Neural progenitor cell (in vitro differentiated cells): ENCODE measurements around the gene BMPR1A.

Experiments used
- EZH2 ChIP-seq: fragments of 200-600 bp; sonication (generic); IDR thresholded peaks from 2 replicates; pipeline ENCODE4 v1.6.1; 2017; ENCODE audit warnings: antibody characterized with exemption, mild to moderate bottlenecking, moderate library complexity
- EZH2phosphoT487 ChIP-seq: fragments of 200-600 bp; sonication (generic); IDR thresholded peaks from 2 replicates; pipeline ENCODE4 v1.6.1; 2017; ENCODE audit warnings: antibody characterized with exemption
- TF ChIP-seq, protein P1 (sequence below): fragments of 200-600 bp; sonication (generic); IDR thresholded peaks from 2 replicates; pipeline ENCODE4 v1.5.1; 2017; ENCODE audit warnings: antibody characterized with exemption, mild to moderate bottlenecking

DNA sequence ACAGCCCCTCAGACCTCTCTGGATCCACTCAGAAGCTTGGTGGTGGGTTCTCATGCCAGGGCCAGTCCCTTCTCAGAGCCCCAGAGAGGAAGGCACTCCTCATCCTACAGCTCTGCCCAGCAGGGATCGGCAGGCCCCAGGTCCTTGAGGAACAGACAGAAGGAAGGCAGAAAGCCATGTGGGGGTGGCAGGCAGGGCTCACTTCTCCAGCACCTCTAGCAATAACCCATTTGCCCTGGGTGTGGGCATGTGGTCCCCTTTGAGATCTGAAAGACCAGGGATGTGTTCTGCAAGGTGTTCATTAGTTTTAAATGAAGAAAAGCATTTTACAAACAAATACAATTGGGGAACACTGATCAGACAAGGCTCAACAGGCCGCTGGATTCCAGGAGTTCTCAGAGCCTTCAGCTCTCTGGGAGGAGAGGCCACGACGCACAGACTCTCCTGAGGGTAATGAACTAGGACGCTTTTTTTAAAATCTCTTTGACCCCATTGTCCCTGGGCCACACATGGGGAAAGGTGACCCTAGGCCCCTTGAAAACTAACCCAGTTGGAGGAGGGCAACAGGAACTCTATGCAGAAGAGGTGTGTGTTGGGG lies 47.5 kb upstream of the BMPR1A start:
- TF ChIP-seq, protein P1, sequence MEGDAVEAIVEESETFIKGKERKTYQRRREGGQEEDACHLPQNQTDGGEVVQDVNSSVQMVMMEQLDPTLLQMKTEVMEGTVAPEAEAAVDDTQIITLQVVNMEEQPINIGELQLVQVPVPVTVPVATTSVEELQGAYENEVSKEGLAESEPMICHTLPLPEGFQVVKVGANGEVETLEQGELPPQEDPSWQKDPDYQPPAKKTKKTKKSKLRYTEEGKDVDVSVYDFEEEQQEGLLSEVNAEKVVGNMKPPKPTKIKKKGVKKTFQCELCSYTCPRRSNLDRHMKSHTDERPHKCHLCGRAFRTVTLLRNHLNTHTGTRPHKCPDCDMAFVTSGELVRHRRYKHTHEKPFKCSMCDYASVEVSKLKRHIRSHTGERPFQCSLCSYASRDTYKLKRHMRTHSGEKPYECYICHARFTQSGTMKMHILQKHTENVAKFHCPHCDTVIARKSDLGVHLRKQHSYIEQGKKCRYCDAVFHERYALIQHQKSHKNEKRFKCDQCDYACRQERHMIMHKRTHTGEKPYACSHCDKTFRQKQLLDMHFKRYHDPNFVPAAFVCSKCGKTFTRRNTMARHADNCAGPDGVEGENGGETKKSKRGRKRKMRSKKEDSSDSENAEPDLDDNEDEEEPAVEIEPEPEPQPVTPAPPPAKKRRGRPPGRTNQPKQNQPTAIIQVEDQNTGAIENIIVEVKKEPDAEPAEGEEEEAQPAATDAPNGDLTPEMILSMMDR, result no peak
- TF ChIP-seq EZH2phosphoT487 (no peak), EZH2 (no peak)
